Heart right ventricle (tissue), 16 donors: Measurements from ENCODE around the gene PTDSS2. TPM values are rescaled to one million over a fixed set of nuclear protein-coding genes. Genes with fewer than 3 reads are reported as not detected.
A peak's percentile ranks its signal among the peaks of the same experiment; 100 is the strongest.

Source experiments
- ATAC-seq, 8 donors: fragments of 200-7000 bp; cut with Tn5 transposase; one replicate each; pipeline ENCODE4 v1.9.1; 2020; ENCODE audit warnings: mild to moderate bottlenecking in 8 of 8, moderate library complexity in 8 of 8, moderate number of reproducible peaks in 1 of 8
- DNase-seq, 2 donors: peaks; one replicate each; pipeline ENCODE4 v3.0.0-alpha.2; 2020
- H3K27ac ChIP-seq, 10 donors: fragments of 200-600 bp; sonication (generic) in 2 of 10; one replicate each; pipeline versions ENCODE4 v1.5.0 to v1.8.0; 2020 to 2022; ENCODE audit warnings: mild to moderate bottlenecking in 3 of 10
- H3K27me3 ChIP-seq, 7 donors: fragments of 200-600 bp; one replicate each; pipeline ENCODE4 v1.8.0; 2021 to 2022; ENCODE audit warnings: mild to moderate bottlenecking in 2 of 7
- H3K36me3 ChIP-seq, 9 donors: fragments of 200-600 bp; sonication (generic) in 1 of 9; one replicate each; pipeline versions ENCODE4 v1.5.0 to v1.8.0; 2020 to 2022; ENCODE audit warnings: mild to moderate bottlenecking in 2 of 9
- H3K4me1 ChIP-seq, 9 donors: fragments of 200-600 bp; sonication (generic) in 1 of 9; one replicate each; pipeline versions ENCODE4 v1.5.0 to v1.8.0; 2020 to 2022; ENCODE audit warnings: mild to moderate bottlenecking in 4 of 9
- H3K4me3 ChIP-seq, 10 donors: fragments of 200-600 bp; sonication (generic) in 2 of 10; one replicate each; pipeline versions ENCODE4 v1.5.0 to v1.8.0; 2020 to 2022; ENCODE audit warnings: mild to moderate bottlenecking in 7 of 10, moderate library complexity in 2 of 10
- H3K9me3 ChIP-seq, 11 donors: fragments of 200-600 bp in 10 of 11; sonication (generic) in 2 of 11; one replicate each; pipeline versions ENCODE4 v1.5.0 to v1.8.0; 2013 to 2022; ENCODE audit warnings: mild to moderate bottlenecking in 2 of 11, control low read depth in 1 of 11, moderate library complexity in 1 of 11
- WGBS, 2 donors: extraction: QIAGEN DNeasy Blood & Tissue Kit; methylation state at CpG; one replicate each; pipeline ENCODE4 v1.1.7; 2013; ENCODE audit warnings: inconsistent platforms in 1 of 2; 5-methylcytosine and 5-hydroxymethylcytosine counted together
- intact Hi-C, 10 donors: fragments of 100-400 bp; cut with DNase I; formaldehyde crosslinking; loops; one replicate each; pipeline versions ENCODE4 v1.11.1 to v1.14.2; 2022
- polyA plus RNA-seq, 2 donors: library from polyadenylated mRNA; stranded (reverse); fragments of 200-250 nt; gene quantifications; one replicate each; pipeline ENCODE4 v1.2.3, GENCODE V29; 2013
- total RNA-seq, 10 donors: library from RNA; stranded (reverse); fragmentation: NEBNext Ultra II Directional in 3 of 10; extraction: Animal tissue kit (Norgen Biotek cat#: 25700) in 3 of 10; gene quantifications; one replicate each; pipeline versions ENCODE4 v1.2.1 to v1.2.4, GENCODE V29; 2021 to 2023
- TF ChIP-seq, protein P1 (sequence below), 9 donors: fragments of 200-600 bp; sonication (generic) in 2 of 9; IDR thresholded peaks; one replicate each; pipeline versions ENCODE4 v1.5.0 to v1.8.0; 2021 to 2022; ENCODE audit warnings: antibody characterized with exemption in 9 of 9, mild to moderate bottlenecking in 5 of 9, moderate library complexity in 1 of 9
- donor health status: Arrhythmogenic right ventricular cardiomyopathy.
- donor health status: ischemic (EF 13 %, LVEDD 7.1; RV severe dilation, severe dysfunction).
- donor health status: healthy with polysubstance abuse.
- donor health status: DM: no; HTN: yes; CAD: no.
- donor health status: DM: no; HTN: no; CAD: no.
- donor health status: ischemic (EF 25% LVEDD 6.9; RV normal size, moderate dysfunction).
- donor health status: ischemic (EF 25% LVEDD 5.7; RV mildly dilated, moderate dysfunction).
- donor health status: healthy.
- donor health status: DM: yes; HTN: yes; CAD: no.
- donor health status: Ischemic cardiomyopathy.
- donor health status: ischemic (EF 35%, LVEDD 5.7; RV mildly dilated, moderate dysfunction).
- donor health status: nonischemic (EF 11% LVEDD 7.7; RV severe dilation, severe dysfunction).
- donor health status: DM: yes; HTN: yes; CAD: no.
- donor health status: PGD.
- donor health status: ischemic (EF 29% LVEDD 5.4; RV normal size, mild dysfunction).
- donor health status: nonischemic (EF 23%, LVEDD 6.1; RV moderate dilation, normal function).

Gene PTDSS2
- total and polyA plus RNA-seq, 12 donors, result 16.7 to 55.5 (median 26.3) TPM

DNA sequence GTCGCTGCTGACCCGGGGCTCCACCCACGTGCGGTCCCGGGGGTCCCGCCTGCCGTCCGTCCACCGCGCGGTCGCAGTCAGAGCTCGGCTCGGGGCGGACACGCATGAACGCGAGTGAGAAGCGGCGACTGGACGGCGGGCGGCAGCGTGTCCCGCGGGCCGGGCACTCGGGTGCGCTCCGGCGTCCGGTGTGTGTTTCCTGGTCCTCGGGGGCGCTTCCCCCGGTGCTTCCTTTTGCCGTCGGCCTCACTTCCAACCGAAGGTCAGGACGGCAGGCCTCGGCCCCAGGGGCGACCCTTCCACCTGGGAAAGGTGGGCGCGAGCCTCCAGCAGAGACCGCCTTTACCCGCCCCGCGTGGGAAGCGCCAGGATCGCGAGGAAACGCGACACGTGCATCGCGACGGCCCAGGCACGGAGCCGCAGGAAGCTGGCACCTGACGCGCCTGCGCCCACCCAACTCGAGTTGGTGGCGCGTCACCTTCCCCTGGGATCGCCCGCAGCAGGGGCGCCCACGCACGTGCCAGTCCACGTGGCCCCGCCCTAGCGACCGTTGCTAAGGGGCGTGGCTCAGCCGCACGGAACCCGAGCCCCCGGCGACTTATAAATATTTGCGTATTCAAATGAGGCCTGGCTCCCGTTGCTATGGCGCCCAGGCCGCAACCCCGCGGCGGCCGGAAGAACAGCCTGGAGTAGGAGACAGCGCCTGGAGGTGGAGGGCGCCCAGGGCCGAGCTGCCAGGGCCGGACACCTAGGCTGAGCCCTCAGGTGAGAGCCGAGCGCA is 87.0 kb downstream of the PTDSS2 start, which contains the start of gene LRRC56:
TSS of gene LRRC56 (plus strand) at position 687 of the 781 bp plus-strand sequence. CDS start 3,158 bp downstream, outside the sequence.
- peak in 6 of 8 donors; percentile 5 to 35 (median 18) for ATAC-seq

DNA sequence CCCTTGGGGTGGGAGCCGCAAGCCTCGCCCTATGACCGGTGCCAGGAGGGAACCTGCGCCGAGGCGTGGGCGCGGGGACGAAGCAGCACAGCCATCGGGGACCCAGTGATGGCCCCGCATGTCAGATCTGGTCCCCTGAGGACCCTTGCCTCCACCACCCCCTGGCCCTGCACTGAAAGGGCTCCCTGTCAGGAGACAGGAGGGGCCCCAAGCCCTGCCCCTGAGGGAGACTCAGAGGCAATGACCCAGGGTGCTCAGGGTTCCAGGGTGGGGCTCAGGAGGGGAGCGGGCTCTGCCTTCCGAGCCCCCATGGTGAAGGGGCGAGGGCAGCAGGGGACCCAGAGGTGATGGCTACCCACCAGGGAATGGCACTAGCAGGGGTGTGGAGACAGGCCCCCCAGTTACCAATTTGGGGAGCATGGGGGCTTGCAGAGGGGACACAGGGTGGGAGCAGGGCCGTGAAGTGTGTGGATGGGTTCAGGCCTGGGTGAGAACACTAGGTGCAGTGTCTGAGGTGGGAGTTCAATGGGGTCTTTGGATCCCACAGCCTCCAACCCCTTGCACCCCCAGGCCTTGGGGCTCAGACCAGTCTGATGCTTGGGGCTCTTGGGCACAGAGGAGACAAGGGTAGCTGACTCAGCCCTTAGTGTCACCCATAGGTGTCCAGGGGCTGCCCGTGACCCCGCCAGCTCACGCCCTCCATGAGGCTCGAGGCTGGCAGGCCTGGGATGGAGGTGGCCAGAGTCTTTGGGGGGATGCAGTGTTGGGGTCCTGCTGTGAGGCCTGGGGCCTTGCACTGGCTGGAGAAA is 87.7 kb downstream of the PTDSS2 start:
- WGBS, 2 donors, result 48 to 56% methylated on average over 18 to 19 of the region's 19 CpGs
- Histone ChIP-seq H3K4me1 (peaks cover 15 to 41% (median 35%) of the 10 kb centered on the region in 9 donors), H3K36me3 (peaks cover 0 to 12% (median 6%) of the 10 kb centered on the region in 9 donors), H3K4me3 (peak overlapping the region in 9 of 10 donors; percentile 4 to 86 (median 76)), H3K27ac (peak overlapping the region in 1 of 10 donors; percentile 56), H3K27me3 (peaks cover 0 to 25% (median 14%) of the 10 kb centered on the region in 7 donors), H3K9me3 (no peaks in the 10 kb centered on the region)
- no peak for ATAC-seq
- intact Hi-C loops, result loop anchor here in 1 of 10 donors (10.0 kb wide), 1 partner anchor 87 kb away; the partner anchor contains the start of genes CDHR5 and SCT
- DNase-seq, result no peak
- TF ChIP-seq, protein P1, sequence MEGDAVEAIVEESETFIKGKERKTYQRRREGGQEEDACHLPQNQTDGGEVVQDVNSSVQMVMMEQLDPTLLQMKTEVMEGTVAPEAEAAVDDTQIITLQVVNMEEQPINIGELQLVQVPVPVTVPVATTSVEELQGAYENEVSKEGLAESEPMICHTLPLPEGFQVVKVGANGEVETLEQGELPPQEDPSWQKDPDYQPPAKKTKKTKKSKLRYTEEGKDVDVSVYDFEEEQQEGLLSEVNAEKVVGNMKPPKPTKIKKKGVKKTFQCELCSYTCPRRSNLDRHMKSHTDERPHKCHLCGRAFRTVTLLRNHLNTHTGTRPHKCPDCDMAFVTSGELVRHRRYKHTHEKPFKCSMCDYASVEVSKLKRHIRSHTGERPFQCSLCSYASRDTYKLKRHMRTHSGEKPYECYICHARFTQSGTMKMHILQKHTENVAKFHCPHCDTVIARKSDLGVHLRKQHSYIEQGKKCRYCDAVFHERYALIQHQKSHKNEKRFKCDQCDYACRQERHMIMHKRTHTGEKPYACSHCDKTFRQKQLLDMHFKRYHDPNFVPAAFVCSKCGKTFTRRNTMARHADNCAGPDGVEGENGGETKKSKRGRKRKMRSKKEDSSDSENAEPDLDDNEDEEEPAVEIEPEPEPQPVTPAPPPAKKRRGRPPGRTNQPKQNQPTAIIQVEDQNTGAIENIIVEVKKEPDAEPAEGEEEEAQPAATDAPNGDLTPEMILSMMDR (IDR thresholded peaks at IDR 0.05), result no peak

More for the DNA sequence above, 87.0 kb downstream of the PTDSS2 start, which contains the start of gene LRRC56:
- H3K27ac ChIP-seq, result peak within 1 kb of the TSS in 2 of 10 donors; percentile 56 to 84
- TF ChIP-seq, protein P1 (IDR thresholded peaks at IDR 0.05), result no peak
- peaks cover 0 to 20% (median 14%) of the 10 kb centered on the region in 9 donors for H3K36me3 ChIP-seq
- intact Hi-C loops, result loop anchor here in 1 of 10 donors (10.0 kb wide), 1 partner anchor 88 kb away; the partner anchor contains the start of genes CDHR5 and SCT
- peaks cover 0 to 25% (median 14%) of the 10 kb centered on the region in 7 donors for H3K27me3 ChIP-seq
- H3K9me3 ChIP-seq, result no peaks in the 10 kb centered on the region
- WGBS, 2 donors, result 2 to 5% methylated on average over 93 of the region's 93 CpGs
- peak; percentile 61 to 80 for DNase-seq
- H3K4me3 ChIP-seq, result peak within 1 kb of the TSS in 9 of 10 donors; percentile 4 to 86 (median 76)
- peaks cover 15 to 49% (median 39%) of the 10 kb centered on the region in 9 donors for H3K4me1 ChIP-seq

DNA sequence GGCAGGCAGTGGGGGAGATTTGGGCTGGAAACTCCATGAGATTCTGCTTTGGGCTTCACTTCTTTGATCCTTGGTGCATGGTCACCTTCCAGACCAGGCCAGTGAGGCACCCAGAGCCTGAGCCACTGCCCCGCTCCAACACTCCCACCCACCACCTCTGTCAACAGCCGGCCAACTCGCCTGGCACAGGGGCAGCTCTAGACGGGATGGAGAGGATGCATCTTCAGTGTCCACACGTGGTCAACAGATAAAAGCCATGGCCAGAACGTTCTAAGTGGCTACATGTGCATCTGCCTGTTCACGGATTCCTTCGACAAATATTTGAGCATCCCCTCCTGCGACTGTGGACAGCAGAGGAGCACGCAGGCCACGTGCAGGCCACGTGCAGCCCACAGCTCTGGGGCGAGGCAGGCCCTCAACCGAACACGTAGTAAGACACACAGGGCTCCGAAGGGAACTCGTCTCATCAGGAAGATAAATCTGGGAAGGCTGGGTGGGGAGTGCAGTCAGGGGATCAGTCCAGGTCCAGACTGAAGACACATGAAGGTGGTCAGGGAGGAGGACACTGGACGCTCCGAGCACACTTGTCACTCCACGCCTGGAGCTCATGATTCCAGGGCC is 88.5 kb downstream of the PTDSS2 start:
- H3K27ac ChIP-seq, result no peak overlapping the region
- peaks cover 0 to 25% (median 14%) of the 10 kb centered on the region in 7 donors for H3K27me3 ChIP-seq
- WGBS, 2 donors, result 90 to 91% methylated on average over 20 of the region's 20 CpGs
- intact Hi-C loops, result loop anchor here in 1 of 10 donors (10.0 kb wide), 1 partner anchor 86 kb away; the partner anchor contains the start of genes CDHR5 and SCT
- H3K36me3 ChIP-seq, result peaks cover 0 to 5% (median 0%) of the 10 kb centered on the region in 9 donors
- no peak for ATAC-seq
- H3K4me3 ChIP-seq, result no peak overlapping the region
- peaks cover 15 to 34% (median 32%) of the 10 kb centered on the region in 9 donors for H3K4me1 ChIP-seq
- no peaks in the 10 kb centered on the region for H3K9me3 ChIP-seq
- TF ChIP-seq, protein P1 (IDR thresholded peaks at IDR 0.05), result no peak
- no peak for DNase-seq
